Measurements from ENCODE around the gene UMAD1.

The UMAD1 gene

GRCh38 chr7:7652798-7653540 is 12.4 kb downstream of the UMAD1 start:
- no peak for TF ChIP-seq CTCF (IDR thresholded peaks at IDR 0.05)

GRCh38 chr7:7653593-7654187 is 13.1 kb downstream of the UMAD1 start:
- TF ChIP-seq CTCF (IDR thresholded peaks at IDR 0.05): peak; percentile 48

GRCh38 chr7:7654964-7655715 is 14.6 kb downstream of the UMAD1 start:
- no peak for TF ChIP-seq CTCF (IDR thresholded peaks at IDR 0.05)

- peak; percentile 59 for TF ChIP-seq CTCF (IDR thresholded peaks at IDR 0.05)
These were observed 22.0 kb downstream of the UMAD1 start for GRCh38 chr7:7662527-7662926.

GRCh38 chr7:7664291-7664690 is 23.7 kb downstream of the UMAD1 start:
- TF ChIP-seq CTCF (IDR thresholded peaks at IDR 0.05): no peak

- TF ChIP-seq CTCF (IDR thresholded peaks at IDR 0.05): no peak
These were observed 24.5 kb downstream of the UMAD1 start for GRCh38 chr7:7665031-7665430.

GRCh38 chr7:7667187-7667586 is 26.6 kb downstream of the UMAD1 start:
- no peak for TF ChIP-seq CTCF (IDR thresholded peaks at IDR 0.05)
